ENCODE results near the gene GID4. TPM values are rescaled to one million over a fixed set of nuclear protein-coding genes. Genes with fewer than 3 reads are reported as not detected.
A peak's percentile ranks its signal among the peaks of the same experiment; 100 is the strongest.

GID4 gene
- total and polyA plus RNA-seq, 3 experiments from 2014 or later = 8.5 to 11.1 (median 9.8) TPM

- H3K9me3 ChIP-seq (ENCODE audit: low read length) = no peaks in the 10 kb centered on the region
- no peaks in the 10 kb centered on the region for H3K36me3 Mint-ChIP-seq
- H3K4me1 ChIP-seq (ENCODE audit: insufficient read depth, low read length) = no peaks in the 10 kb centered on the region
- CTCF ChIA-PET = no interaction called here
- no peak overlapping the region for H3K27ac ChIP-seq (ENCODE audit: low read depth, low read length)
- no peak for DNase-seq
- H3K4me3 Mint-ChIP-seq = no peak overlapping the region
- no peaks in the 10 kb centered on the region for H3K27me3 Mint-ChIP-seq
- H3K27ac Mint-ChIP-seq = peak overlapping the region in 1 of 8 donors; percentile 11
- H3K27me3 ChIP-seq (ENCODE audit: insufficient read depth, low read length, poor library complexity, severe bottlenecking) = no peaks in the 10 kb centered on the region
- no peaks in the 10 kb centered on the region for H3K36me3 ChIP-seq (ENCODE audit: insufficient read depth, low read length)
- POLR2A ChIA-PET = no interaction called here
- H3K4me3 ChIP-seq (ENCODE audit: low read length) = no peak overlapping the region
- H3K4me1 Mint-ChIP-seq = no peaks in the 10 kb centered on the region
- H3K9me3 Mint-ChIP-seq = no peaks in the 10 kb centered on the region
Measured at GRCh38 chr17:17999364-18000029, 39.7 kb upstream of the GID4 start.

GRCh38 chr17:18000030-18000408, 39.2 kb upstream of the GID4 start:
- no peaks in the 10 kb centered on the region for H3K36me3 Mint-ChIP-seq
- H3K27me3 ChIP-seq (ENCODE audit: insufficient read depth, low read length, poor library complexity, severe bottlenecking) = no peaks in the 10 kb centered on the region
- no peak overlapping the region for H3K27ac Mint-ChIP-seq
- no peak overlapping the region for H3K4me3 Mint-ChIP-seq
- no peak for DNase-seq
- CTCF ChIA-PET = no interaction called here
- H3K4me3 ChIP-seq (ENCODE audit: low read length) = no peak overlapping the region
- no peaks in the 10 kb centered on the region for H3K36me3 ChIP-seq (ENCODE audit: insufficient read depth, low read length)
- H3K9me3 ChIP-seq (ENCODE audit: low read length) = no peaks in the 10 kb centered on the region
- POLR2A ChIA-PET = no interaction called here
- H3K27ac ChIP-seq (ENCODE audit: low read depth, low read length) = no peak overlapping the region
- no peaks in the 10 kb centered on the region for H3K4me1 ChIP-seq (ENCODE audit: insufficient read depth, low read length)
- H3K9me3 Mint-ChIP-seq = no peaks in the 10 kb centered on the region
- H3K4me1 Mint-ChIP-seq = no peaks in the 10 kb centered on the region
- no peaks in the 10 kb centered on the region for H3K27me3 Mint-ChIP-seq

- Histone ChIP-seq H3K4me1 (ENCODE audit: insufficient read depth, low read length) (no peaks in the 10 kb centered on the region), H3K27me3 (ENCODE audit: insufficient read depth, low read length, poor library complexity, severe bottlenecking) (no peaks in the 10 kb centered on the region), H3K9me3 (ENCODE audit: low read length) (no peaks in the 10 kb centered on the region), H3K4me3 (ENCODE audit: low read length) (no peak overlapping the region), H3K27ac (ENCODE audit: low read depth, low read length) (no peak overlapping the region), H3K36me3 (ENCODE audit: insufficient read depth, low read length) (no peaks in the 10 kb centered on the region)
- Mint-ChIP-seq H3K36me3 (peaks cover 0 to 15% (median 4%) of the 10 kb centered on the region in 3 donors), H3K4me3 (no peak overlapping the region), H3K27me3 (no peaks in the 10 kb centered on the region), H3K27ac (no peak overlapping the region), H3K4me1 (no peaks in the 10 kb centered on the region), H3K9me3 (no peaks in the 10 kb centered on the region)
- CTCF ChIA-PET = no interaction called here
- DNase-seq = no peak
- POLR2A ChIA-PET = no interaction called here
Measured at GRCh38 chr17:18002171-18002570, 37.0 kb upstream of the GID4 start.

GRCh38 chr17:18004345-18004744, 34.9 kb upstream of the GID4 start:
- Histone ChIP-seq H3K4me1 (ENCODE audit: insufficient read depth, low read length) (no peaks in the 10 kb centered on the region), H3K27ac (ENCODE audit: low read depth, low read length) (no peak overlapping the region)

GRCh38 chr17:18004884-18005305, 34.3 kb upstream of the GID4 start:
- CTCF ChIA-PET = interaction anchor here (0.5 kb wide), 1 partner anchor 30 kb away, joined by 4 read pairs; no protein-coding TSS in a partner anchor
- DNase-seq = no peak
- POLR2A ChIA-PET = no interaction called here
- no peaks in the 10 kb centered on the region for H3K9me3 ChIP-seq (ENCODE audit: low read length)
- Mint-ChIP-seq H3K4me3 (no peak overlapping the region), H3K27ac (no peak overlapping the region), H3K27me3 (no peaks in the 10 kb centered on the region), H3K4me1 (no peaks in the 10 kb centered on the region), H3K9me3 (no peaks in the 10 kb centered on the region), H3K36me3 (peaks cover 0 to 32% (median 4%) of the 10 kb centered on the region in 3 donors)
- H3K27ac ChIP-seq (ENCODE audit: low read depth, low read length) = no peak overlapping the region
- H3K4me1 ChIP-seq (ENCODE audit: insufficient read depth, low read length) = no peaks in the 10 kb centered on the region
- no peaks in the 10 kb centered on the region for H3K36me3 ChIP-seq (ENCODE audit: insufficient read depth, low read length)
- no peak overlapping the region for H3K4me3 ChIP-seq (ENCODE audit: low read length)
- no peaks in the 10 kb centered on the region for H3K27me3 ChIP-seq (ENCODE audit: insufficient read depth, low read length, poor library complexity, severe bottlenecking)

More at GRCh38 chr17:18004345-18004744, 34.9 kb upstream of the GID4 start:
- no peaks in the 10 kb centered on the region for H3K27me3 ChIP-seq (ENCODE audit: insufficient read depth, low read length, poor library complexity, severe bottlenecking)
- H3K4me3 ChIP-seq (ENCODE audit: low read length) = no peak overlapping the region
- no peaks in the 10 kb centered on the region for H3K36me3 ChIP-seq (ENCODE audit: insufficient read depth, low read length)
- Mint-ChIP-seq H3K36me3 (peaks cover 0 to 27% (median 4%) of the 10 kb centered on the region in 3 donors), H3K27ac (no peak overlapping the region), H3K27me3 (no peaks in the 10 kb centered on the region), H3K9me3 (no peaks in the 10 kb centered on the region), H3K4me3 (no peak overlapping the region), H3K4me1 (no peaks in the 10 kb centered on the region)
- DNase-seq = no peak
- no peaks in the 10 kb centered on the region for H3K9me3 ChIP-seq (ENCODE audit: low read length)
- POLR2A ChIA-PET = no interaction called here
- CTCF ChIA-PET = interaction anchor here (0.5 kb wide), 1 partner anchor 29 kb away, joined by 4 read pairs; no protein-coding TSS in a partner anchor

GRCh38 chr17:18005496-18005895, 33.7 kb upstream of the GID4 start:
- H3K4me3 Mint-ChIP-seq = no peak overlapping the region
- no peaks in the 10 kb centered on the region for H3K4me1 Mint-ChIP-seq
- H3K27ac Mint-ChIP-seq = peak overlapping the region in 2 of 8 donors; percentile 0 to 3
- H3K4me3 ChIP-seq (ENCODE audit: low read length) = no peak overlapping the region
- ChIA-PET CTCF (no interaction called here), POLR2A (no interaction called here)
- H3K9me3 ChIP-seq (ENCODE audit: low read length) = no peaks in the 10 kb centered on the region
- H3K27me3 ChIP-seq (ENCODE audit: insufficient read depth, low read length, poor library complexity, severe bottlenecking) = no peaks in the 10 kb centered on the region
- DNase-seq = no peak
- peaks cover 0 to 37% (median 6%) of the 10 kb centered on the region in 3 donors for H3K36me3 Mint-ChIP-seq
- no peaks in the 10 kb centered on the region for H3K27me3 Mint-ChIP-seq
- no peaks in the 10 kb centered on the region for H3K4me1 ChIP-seq (ENCODE audit: insufficient read depth, low read length)
- no peaks in the 10 kb centered on the region for H3K36me3 ChIP-seq (ENCODE audit: insufficient read depth, low read length)
- H3K27ac ChIP-seq (ENCODE audit: low read depth, low read length) = no peak overlapping the region
- H3K9me3 Mint-ChIP-seq = no peaks in the 10 kb centered on the region

- POLR2A ChIA-PET = no interaction called here
- H3K4me3 ChIP-seq (ENCODE audit: low read length) = no peak overlapping the region
- Mint-ChIP-seq H3K9me3 (no peaks in the 10 kb centered on the region), H3K27me3 (no peaks in the 10 kb centered on the region), H3K36me3 (peaks cover 0 to 45% (median 6%) of the 10 kb centered on the region in 3 donors), H3K4me1 (no peaks in the 10 kb centered on the region), H3K27ac (peak overlapping the region in 1 of 8 donors; percentile 17), H3K4me3 (no peak overlapping the region)
- no peaks in the 10 kb centered on the region for H3K27me3 ChIP-seq (ENCODE audit: insufficient read depth, low read length, poor library complexity, severe bottlenecking)
- no peaks in the 10 kb centered on the region for H3K4me1 ChIP-seq (ENCODE audit: insufficient read depth, low read length)
- no peak overlapping the region for H3K27ac ChIP-seq (ENCODE audit: low read depth, low read length)
- DNase-seq = no peak
- CTCF ChIA-PET = no interaction called here
- no peaks in the 10 kb centered on the region for H3K36me3 ChIP-seq (ENCODE audit: insufficient read depth, low read length)
- no peaks in the 10 kb centered on the region for H3K9me3 ChIP-seq (ENCODE audit: low read length)
Measured at GRCh38 chr17:18006495-18007239, 32.5 kb upstream of the GID4 start.

- POLR2A ChIA-PET = no interaction called here
- no peak overlapping the region for H3K4me3 Mint-ChIP-seq
- Histone ChIP-seq H3K4me1 (ENCODE audit: insufficient read depth, low read length) (no peaks in the 10 kb centered on the region), H3K27me3 (ENCODE audit: insufficient read depth, low read length, poor library complexity, severe bottlenecking) (no peaks in the 10 kb centered on the region), H3K9me3 (ENCODE audit: low read length) (no peaks in the 10 kb centered on the region), H3K27ac (ENCODE audit: low read depth, low read length) (no peak overlapping the region), H3K4me3 (ENCODE audit: low read length) (no peak overlapping the region), H3K36me3 (ENCODE audit: insufficient read depth, low read length) (no peaks in the 10 kb centered on the region)
- no peaks in the 10 kb centered on the region for H3K4me1 Mint-ChIP-seq
- no peaks in the 10 kb centered on the region for H3K9me3 Mint-ChIP-seq
- H3K36me3 Mint-ChIP-seq = peaks cover 0 to 61% (median 12%) of the 10 kb centered on the region in 3 donors
- CTCF ChIA-PET = no interaction called here
- no peak for DNase-seq
- H3K27me3 Mint-ChIP-seq = no peaks in the 10 kb centered on the region
- H3K27ac Mint-ChIP-seq = peak overlapping the region in 1 of 8 donors; percentile 80
Measured at GRCh38 chr17:18008496-18009268, 30.5 kb upstream of the GID4 start.

Data from CD8-positive, alpha-beta memory T cell (primary cell).